ENCODE measurements around the gene FKBP10. TPM values are rescaled to one million over a fixed set of nuclear protein-coding genes. Genes with fewer than 3 reads are reported as not detected.

FKBP10 gene
- total RNA-seq, 1 donor from 2014 or later = 388 TPM

- H3K36me3 ChIP-seq = peaks cover 33 to 57% of the 10 kb centered on the region in 2 donors
- H3K27ac ChIP-seq = no peak overlapping the region
- no peaks in the 10 kb centered on the region for H3K9me3 ChIP-seq
- no peaks in the 10 kb centered on the region for H3K4me1 ChIP-seq
- TF ChIP-seq, protein P1, sequence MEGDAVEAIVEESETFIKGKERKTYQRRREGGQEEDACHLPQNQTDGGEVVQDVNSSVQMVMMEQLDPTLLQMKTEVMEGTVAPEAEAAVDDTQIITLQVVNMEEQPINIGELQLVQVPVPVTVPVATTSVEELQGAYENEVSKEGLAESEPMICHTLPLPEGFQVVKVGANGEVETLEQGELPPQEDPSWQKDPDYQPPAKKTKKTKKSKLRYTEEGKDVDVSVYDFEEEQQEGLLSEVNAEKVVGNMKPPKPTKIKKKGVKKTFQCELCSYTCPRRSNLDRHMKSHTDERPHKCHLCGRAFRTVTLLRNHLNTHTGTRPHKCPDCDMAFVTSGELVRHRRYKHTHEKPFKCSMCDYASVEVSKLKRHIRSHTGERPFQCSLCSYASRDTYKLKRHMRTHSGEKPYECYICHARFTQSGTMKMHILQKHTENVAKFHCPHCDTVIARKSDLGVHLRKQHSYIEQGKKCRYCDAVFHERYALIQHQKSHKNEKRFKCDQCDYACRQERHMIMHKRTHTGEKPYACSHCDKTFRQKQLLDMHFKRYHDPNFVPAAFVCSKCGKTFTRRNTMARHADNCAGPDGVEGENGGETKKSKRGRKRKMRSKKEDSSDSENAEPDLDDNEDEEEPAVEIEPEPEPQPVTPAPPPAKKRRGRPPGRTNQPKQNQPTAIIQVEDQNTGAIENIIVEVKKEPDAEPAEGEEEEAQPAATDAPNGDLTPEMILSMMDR (IDR thresholded peaks at IDR 0.05) = no peak
- DNase-seq (ENCODE audit: low spot score in 2 of 2) = no peak
- intact Hi-C loops (cut with DNase I) = loop anchor here (10.0 kb wide), 1 partner anchor 135 kb away; the partner anchor contains the start of gene HAP1
- H3K4me3 ChIP-seq = no peak overlapping the region
- H3K27me3 ChIP-seq = no peaks in the 10 kb centered on the region
Measured at GRCh38 chr17:41870097-41870496, 57.3 kb downstream of the FKBP10 start.

DNA sequence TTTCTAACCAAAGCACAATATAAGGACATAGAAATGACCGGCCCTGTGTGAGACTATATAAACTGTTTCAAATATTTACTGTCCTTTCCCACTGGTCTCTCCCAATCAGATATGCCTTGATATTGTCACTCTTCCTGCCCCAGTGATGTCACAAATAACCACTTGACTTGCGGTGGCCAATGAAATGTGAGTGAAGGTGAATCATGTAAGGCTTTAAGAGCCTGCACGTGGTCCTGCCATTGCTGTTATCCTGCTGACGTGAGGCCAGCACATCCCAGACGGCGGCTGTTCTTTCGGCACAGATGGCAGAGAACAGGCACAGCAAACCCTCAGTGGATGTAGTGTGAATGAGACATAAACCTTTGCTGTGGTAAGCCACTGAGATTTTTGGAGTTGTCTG, 57.8 kb downstream of the FKBP10 start:
- intact Hi-C loops (cut with DNase I) = loop anchor here (10.0 kb wide), 1 partner anchor 136 kb away; the partner anchor contains the start of gene HAP1
- Histone ChIP-seq H3K4me3 (no peak overlapping the region), H3K4me1 (no peaks in the 10 kb centered on the region), H3K27me3 (no peaks in the 10 kb centered on the region), H3K9me3 (no peaks in the 10 kb centered on the region), H3K36me3 (peaks cover 33 to 57% of the 10 kb centered on the region in 2 donors), H3K27ac (no peak overlapping the region)
- no peak for DNase-seq (ENCODE audit: low spot score in 2 of 2)
- TF ChIP-seq, protein P1 (IDR thresholded peaks at IDR 0.05) = no peak

DNA sequence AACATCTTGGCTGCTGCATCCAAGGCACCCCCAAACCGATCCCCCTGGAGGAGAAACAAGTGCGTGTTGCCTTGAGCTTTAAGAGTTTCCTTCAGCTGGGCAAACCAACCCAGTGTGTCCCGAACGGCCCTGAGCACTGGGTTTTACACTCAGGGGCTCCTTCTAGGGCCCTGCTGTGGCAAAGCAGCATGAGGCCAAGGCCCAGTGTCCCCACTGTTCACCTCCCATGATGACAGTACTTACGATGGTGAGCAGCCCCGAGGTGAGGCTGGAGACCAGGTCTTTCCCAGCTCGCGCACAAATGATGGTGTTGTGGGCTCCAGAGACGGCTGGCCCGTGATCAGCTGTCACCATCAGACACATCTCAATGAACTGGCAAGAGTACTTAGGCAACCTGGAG, 59.0 kb downstream of the FKBP10 start:
- H3K36me3 ChIP-seq = peaks cover 33 to 61% of the 10 kb centered on the region in 2 donors

More for the DNA sequence above, 59.0 kb downstream of the FKBP10 start:
- Histone ChIP-seq H3K4me1 (no peaks in the 10 kb centered on the region), H3K27ac (no peak overlapping the region), H3K9me3 (no peaks in the 10 kb centered on the region), H3K4me3 (no peak overlapping the region), H3K27me3 (no peaks in the 10 kb centered on the region)
- no peak for DNase-seq (ENCODE audit: low spot score in 2 of 2)
- TF ChIP-seq, protein P1 (IDR thresholded peaks at IDR 0.05) = no peak
- intact Hi-C loops (cut with DNase I) = loop anchor here (10.0 kb wide), 1 partner anchor 137 kb away; the partner anchor contains the start of gene HAP1

Other genes with a start within 250 kb of the FKBP10 start
- not detected for gene KRT9, start 240.9 kb upstream of the FKBP10 start, total RNA-seq
- 10.3 TPM for gene KRT14, start 226.1 kb upstream of the FKBP10 start, total RNA-seq
- 31.9 TPM for gene KRT16, start 200.2 kb upstream of the FKBP10 start, total RNA-seq
- 14.8 TPM for gene KRT17, start 188.4 kb upstream of the FKBP10 start, total RNA-seq
- gene EIF1, start 124.1 kb upstream of the FKBP10 start, total RNA-seq = 102 TPM
- gene GAST, start 100.7 kb upstream of the FKBP10 start, total RNA-seq = not detected
- not detected for gene HAP1, start 78.4 kb upstream of the FKBP10 start, total RNA-seq
- 47.9 TPM for gene JUP, start 26.3 kb upstream of the FKBP10 start, total RNA-seq
- 61.4 TPM for gene P3H4, start 1.1 kb upstream of the FKBP10 start, total RNA-seq
- 36.7 TPM for gene NT5C3B, start 23.2 kb downstream of the FKBP10 start, total RNA-seq
- gene KLHL10, start 24.8 kb downstream of the FKBP10 start, total RNA-seq = not detected
- 8.9 TPM for gene KLHL11, start 52.4 kb downstream of the FKBP10 start, total RNA-seq
- gene ACLY, start 105.9 kb downstream of the FKBP10 start, total RNA-seq = 64.4 TPM
- not detected for gene ODAD4, start 117.6 kb downstream of the FKBP10 start, total RNA-seq
- 72.9 TPM for gene CNP, start 153.8 kb downstream of the FKBP10 start, total RNA-seq
- 79.7 TPM for gene DNAJC7, start 204.4 kb downstream of the FKBP10 start, total RNA-seq
- gene NKIRAS2, start 207.1 kb downstream of the FKBP10 start, total RNA-seq = 63.6 TPM
- 0.21 TPM for gene C17orf113, start 237.6 kb downstream of the FKBP10 start, total RNA-seq

Measured in ascending aorta (tissue), 2 donors.